GM21423 (cell line): ENCODE data around the gene ZNF283.
"Not testable (repeated sequence)": the region's sequence is repeated elsewhere in the genome, so short reads cannot be mapped to it uniquely, and the experiment has no call there.

Experiments
- ATAC-seq: cut with Tn5 transposase; IDR thresholded peaks from one replicate; pipeline ENCODE4 v1.9.1; 2021; ENCODE audit warnings: mild to moderate bottlenecking, moderate library complexity; ENCODE audit not compliant: unreplicated experiment

Gene ZNF283

GRCh38 chr19:43799502-43800142 lies 27.5 kb upstream of the ZNF283 start:
- no peak for ATAC-seq

- no peak for ATAC-seq
These were observed 24.7 kb upstream of the ZNF283 start, which contains the start of gene LYPD5 for GRCh38 chr19:43802216-43802951. Gene LYPD5 (minus strand): TSS chr19:43802447. CDS start chr19:43802380, 67 bp downstream.

GRCh38 chr19:43804432-43804831 lies 22.7 kb upstream of the ZNF283 start:
- no peak for ATAC-seq

GRCh38 chr19:43806401-43806800 lies 20.7 kb upstream of the ZNF283 start:
- ATAC-seq: not testable (repeated sequence)

- no peak for ATAC-seq
These were observed 20.3 kb upstream of the ZNF283 start for GRCh38 chr19:43806848-43807247.

- ATAC-seq: no peak
These were observed 19.5 kb upstream of the ZNF283 start for GRCh38 chr19:43807651-43808050.

GRCh38 chr19:43809762-43810696 lies 17.1 kb upstream of the ZNF283 start:
- no peak for ATAC-seq

DNA sequence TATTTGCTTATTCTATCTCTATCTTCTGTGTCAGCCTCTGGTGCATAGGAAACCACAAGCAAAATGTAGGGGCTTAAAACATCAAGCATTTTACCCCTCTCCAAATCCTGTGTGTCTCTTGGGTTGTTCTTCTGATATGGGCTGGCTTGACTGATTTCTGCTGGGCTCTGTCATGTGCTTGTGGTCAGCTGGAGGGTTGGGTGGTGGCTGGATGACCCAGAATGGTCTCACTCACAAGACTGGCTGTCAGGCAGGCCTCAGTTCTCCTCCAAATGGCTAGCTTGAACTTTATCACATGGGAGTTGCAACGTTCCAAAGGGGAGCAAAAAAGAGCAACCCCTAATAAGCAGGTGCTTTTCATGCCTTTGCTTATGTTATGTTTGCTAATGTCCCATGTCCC lies 15.3 kb upstream of the ZNF283 start:
- ATAC-seq: no peak

DNA sequence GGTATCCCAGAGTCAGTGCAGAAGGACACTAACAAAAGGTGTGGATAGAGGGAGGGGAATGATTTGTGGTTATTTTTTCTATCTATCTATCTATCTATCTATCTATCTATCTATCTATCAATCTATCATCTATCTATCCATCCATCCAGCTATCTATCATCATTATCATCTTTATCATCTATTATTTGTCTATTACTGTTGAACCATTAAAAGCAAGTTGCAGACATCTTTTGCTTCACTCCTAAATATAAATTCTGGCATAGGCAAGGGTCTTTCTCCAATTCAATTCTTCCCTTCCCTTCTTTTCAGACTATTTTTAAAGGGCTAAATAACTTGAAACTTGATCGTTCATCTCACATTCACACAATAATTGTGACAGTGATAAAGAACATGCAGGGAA lies 14.9 kb upstream of the ZNF283 start:
- no peak for ATAC-seq

GRCh38 chr19:43812688-43813087 lies 14.4 kb upstream of the ZNF283 start:
- ATAC-seq: no peak

- ATAC-seq: no peak
These were observed 12.3 kb upstream of the ZNF283 start for GRCh38 chr19:43814663-43815352.

GRCh38 chr19:43817454-43817853 lies 9.7 kb upstream of the ZNF283 start:
- not testable (repeated sequence) for ATAC-seq

DNA sequence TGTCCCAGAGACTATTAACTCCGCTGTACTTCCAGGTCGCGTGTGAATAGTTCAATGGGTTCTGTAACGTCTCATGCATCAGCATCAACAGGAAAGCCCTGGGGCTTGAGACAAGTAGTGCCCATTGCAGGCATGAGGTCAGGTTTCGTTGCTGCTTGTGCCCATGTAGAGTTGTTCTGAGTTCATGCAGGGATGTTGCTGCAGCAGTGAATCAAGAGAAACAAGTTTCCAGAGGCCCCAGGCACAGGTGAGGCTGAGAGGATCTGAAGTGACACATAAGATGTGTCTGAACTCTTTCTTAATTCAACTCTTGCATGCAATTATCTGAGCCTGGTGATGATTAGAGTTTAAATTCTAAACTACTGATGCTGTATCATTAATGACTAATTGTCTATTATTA lies 8.6 kb upstream of the ZNF283 start:
- ATAC-seq: no peak

DNA sequence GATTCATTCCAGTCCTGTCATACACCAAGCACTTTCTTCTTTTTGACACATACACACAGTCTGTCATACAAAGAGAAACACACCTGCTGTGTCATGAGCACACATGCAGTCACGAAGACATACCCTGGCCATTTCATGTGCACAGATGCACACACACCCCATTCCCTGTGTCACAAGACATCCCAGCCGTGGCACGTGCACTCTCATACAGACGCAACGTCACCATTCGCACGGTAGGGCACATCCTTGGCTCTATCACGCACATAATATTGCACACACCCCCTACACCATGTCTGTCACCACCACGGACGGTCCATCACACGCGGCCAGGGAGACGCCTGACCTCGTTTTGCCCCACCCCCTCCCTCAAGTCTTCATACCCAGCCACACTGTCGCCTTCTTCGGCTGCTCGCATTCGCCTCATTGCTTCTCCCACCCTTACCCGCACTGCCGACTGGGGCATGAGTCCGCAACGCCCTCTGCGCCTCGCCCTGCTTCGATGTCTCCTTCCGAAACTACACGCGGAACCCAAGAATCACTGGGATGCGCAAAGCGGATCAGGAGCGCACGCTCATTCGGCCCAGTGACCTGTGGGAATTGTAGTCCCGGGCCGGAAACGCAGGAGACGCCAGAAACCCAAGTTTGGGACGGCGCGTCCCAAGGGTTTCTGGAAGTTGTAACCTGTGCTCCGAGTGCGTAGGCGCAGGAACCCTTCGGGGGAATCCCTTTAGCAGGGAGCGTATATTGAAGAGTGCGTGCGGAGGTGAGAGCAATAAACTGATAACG lies 6.8 kb upstream of the ZNF283 start:
- no peak for ATAC-seq

GRCh38 chr19:43820884-43821215 lies 6.3 kb upstream of the ZNF283 start:
- no peak for ATAC-seq

GRCh38 chr19:43823856-43824255 lies 3.3 kb upstream of the ZNF283 start:
- ATAC-seq: not testable (repeated sequence)

DNA sequence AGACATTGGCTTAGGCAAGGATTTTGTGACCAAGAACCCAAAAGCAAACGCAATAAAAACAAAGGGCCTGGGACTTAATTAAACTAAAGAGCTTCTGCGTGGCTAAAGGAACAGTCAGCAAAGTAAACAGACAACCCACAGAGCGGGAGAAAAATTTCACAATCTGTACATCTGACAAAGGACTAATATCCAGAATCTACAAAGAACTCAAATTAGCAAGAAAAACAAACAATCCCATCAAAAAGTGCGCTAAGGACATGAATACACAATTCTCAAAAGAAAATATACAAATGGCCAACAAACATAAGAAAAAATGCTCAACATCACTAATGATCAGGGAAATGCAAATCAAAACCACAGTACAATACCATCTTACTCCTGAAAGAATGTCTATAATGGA lies 2.5 kb upstream of the ZNF283 start:
- not testable (repeated sequence) for ATAC-seq

- no peak for ATAC-seq
These were observed 12.0 kb downstream of the ZNF283 start for GRCh38 chr19:43839139-43839538.

DNA sequence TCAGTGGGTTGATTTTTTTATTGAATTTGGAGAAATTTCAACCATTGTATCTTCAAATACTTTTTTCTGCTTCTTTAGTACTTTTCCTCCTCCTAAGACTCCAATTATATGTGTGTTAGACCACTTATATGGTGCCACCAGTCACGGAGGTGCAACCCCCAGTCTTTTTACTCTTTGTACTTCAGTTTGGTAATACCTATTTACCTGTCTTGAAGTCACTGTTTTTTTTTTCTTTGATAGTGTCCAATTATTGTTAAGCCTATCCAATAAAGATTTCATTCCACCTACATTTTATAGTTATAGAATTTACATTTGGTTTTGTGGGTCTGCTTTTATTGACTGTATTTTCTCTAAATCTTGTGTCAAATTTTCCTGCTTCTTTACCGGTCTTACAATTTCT lies 14.9 kb downstream of the ZNF283 start:
- no peak for ATAC-seq

DNA sequence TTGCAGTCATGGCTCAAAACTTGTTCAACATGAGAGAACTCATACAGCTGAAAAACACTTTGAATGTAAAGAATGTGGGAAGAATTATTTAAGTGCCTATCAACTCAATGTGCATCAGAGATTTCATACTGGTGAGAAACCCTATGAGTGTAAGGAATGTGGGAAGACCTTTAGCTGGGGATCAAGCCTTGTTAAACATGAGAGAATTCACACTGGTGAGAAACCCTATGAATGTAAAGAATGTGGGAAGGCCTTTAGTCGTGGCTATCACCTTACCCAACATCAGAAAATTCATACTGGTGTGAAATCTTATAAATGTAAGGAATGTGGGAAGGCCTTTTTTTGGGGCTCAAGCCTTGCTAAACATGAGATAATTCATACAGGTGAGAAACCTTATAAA lies 20.1 kb downstream of the ZNF283 start:
- ATAC-seq: no peak
